ENCODE data around the gene SLC44A2.

DNA sequence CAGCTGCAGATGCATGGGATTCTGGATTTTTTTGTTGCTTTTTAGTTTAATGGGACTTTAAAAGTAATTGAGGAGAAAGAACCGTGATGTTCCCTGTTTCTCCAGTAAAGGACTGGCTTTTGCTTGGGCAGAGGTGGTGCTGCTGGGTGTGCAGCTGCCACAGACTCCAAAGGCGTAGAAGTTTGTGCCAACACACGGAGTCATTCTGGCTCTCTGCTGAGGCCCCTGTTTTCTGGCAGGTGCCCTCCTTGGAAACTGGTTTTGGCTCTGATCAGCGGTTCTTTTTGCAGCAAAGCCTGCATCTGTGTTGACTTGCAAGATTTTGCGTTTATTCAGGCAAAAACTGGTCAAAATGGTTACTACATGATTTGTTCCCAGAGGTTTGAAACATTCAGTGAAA is 59.9 kb downstream of the SLC44A2 start:
- TF ChIP-seq, protein P1, sequence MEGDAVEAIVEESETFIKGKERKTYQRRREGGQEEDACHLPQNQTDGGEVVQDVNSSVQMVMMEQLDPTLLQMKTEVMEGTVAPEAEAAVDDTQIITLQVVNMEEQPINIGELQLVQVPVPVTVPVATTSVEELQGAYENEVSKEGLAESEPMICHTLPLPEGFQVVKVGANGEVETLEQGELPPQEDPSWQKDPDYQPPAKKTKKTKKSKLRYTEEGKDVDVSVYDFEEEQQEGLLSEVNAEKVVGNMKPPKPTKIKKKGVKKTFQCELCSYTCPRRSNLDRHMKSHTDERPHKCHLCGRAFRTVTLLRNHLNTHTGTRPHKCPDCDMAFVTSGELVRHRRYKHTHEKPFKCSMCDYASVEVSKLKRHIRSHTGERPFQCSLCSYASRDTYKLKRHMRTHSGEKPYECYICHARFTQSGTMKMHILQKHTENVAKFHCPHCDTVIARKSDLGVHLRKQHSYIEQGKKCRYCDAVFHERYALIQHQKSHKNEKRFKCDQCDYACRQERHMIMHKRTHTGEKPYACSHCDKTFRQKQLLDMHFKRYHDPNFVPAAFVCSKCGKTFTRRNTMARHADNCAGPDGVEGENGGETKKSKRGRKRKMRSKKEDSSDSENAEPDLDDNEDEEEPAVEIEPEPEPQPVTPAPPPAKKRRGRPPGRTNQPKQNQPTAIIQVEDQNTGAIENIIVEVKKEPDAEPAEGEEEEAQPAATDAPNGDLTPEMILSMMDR (IDR thresholded peaks at IDR 0.05 in 8 of 11, conservative IDR thresholded peaks at IDR 0.05 in 3 of 11), result no peak
- TF ChIP-seq POLR2A (IDR thresholded peaks at IDR 0.05), result no peak
